ENCODE measurements around the gene CAMTA1.

CAMTA1 gene

GRCh38 chr1:7250176-7250575, 464.9 kb downstream of the CAMTA1 start:
- no peak overlapping the region for H3K4me3 ChIP-seq (ENCODE audit: low read depth, low read length)
- no peak for DNase-seq (ENCODE audit: low read depth)
- TF ChIP-seq, protein P1, sequence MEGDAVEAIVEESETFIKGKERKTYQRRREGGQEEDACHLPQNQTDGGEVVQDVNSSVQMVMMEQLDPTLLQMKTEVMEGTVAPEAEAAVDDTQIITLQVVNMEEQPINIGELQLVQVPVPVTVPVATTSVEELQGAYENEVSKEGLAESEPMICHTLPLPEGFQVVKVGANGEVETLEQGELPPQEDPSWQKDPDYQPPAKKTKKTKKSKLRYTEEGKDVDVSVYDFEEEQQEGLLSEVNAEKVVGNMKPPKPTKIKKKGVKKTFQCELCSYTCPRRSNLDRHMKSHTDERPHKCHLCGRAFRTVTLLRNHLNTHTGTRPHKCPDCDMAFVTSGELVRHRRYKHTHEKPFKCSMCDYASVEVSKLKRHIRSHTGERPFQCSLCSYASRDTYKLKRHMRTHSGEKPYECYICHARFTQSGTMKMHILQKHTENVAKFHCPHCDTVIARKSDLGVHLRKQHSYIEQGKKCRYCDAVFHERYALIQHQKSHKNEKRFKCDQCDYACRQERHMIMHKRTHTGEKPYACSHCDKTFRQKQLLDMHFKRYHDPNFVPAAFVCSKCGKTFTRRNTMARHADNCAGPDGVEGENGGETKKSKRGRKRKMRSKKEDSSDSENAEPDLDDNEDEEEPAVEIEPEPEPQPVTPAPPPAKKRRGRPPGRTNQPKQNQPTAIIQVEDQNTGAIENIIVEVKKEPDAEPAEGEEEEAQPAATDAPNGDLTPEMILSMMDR (IDR thresholded peaks at IDR 0.05; ENCODE audit: insufficient read depth, low read depth, low read length, missing control alignments) = no peak

- no peak for DNase-seq (ENCODE audit: low read depth)
- TF ChIP-seq, protein P1 (IDR thresholded peaks at IDR 0.05; ENCODE audit: insufficient read depth, low read depth, low read length, missing control alignments) = no peak
- no peak overlapping the region for H3K4me3 ChIP-seq (ENCODE audit: low read depth, low read length)
Measured at GRCh38 chr1:7250597-7251453, 465.6 kb downstream of the CAMTA1 start.

DNA sequence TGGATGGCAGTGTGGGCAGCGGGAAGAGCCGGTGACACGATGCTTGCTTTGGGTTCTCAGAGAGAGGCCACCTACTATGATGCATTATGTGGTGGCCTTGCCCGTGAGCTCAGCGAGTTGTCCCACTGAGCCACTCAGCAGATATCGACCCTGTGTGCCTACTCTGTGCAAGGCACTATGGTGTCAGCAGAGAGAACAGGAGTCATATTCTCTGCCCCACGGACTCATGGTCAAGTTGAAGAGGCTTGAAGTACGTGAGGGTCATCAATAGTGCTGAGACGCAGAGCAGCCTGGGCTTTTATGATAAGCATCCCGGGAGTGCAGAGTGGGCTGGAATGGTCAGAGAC, 466.2 kb downstream of the CAMTA1 start:
- no peak overlapping the region for H3K4me3 ChIP-seq (ENCODE audit: low read depth, low read length)
- TF ChIP-seq, protein P1 (IDR thresholded peaks at IDR 0.05; ENCODE audit: insufficient read depth, low read depth, low read length, missing control alignments) = no peak
- DNase-seq (ENCODE audit: low read depth) = no peak

DNA sequence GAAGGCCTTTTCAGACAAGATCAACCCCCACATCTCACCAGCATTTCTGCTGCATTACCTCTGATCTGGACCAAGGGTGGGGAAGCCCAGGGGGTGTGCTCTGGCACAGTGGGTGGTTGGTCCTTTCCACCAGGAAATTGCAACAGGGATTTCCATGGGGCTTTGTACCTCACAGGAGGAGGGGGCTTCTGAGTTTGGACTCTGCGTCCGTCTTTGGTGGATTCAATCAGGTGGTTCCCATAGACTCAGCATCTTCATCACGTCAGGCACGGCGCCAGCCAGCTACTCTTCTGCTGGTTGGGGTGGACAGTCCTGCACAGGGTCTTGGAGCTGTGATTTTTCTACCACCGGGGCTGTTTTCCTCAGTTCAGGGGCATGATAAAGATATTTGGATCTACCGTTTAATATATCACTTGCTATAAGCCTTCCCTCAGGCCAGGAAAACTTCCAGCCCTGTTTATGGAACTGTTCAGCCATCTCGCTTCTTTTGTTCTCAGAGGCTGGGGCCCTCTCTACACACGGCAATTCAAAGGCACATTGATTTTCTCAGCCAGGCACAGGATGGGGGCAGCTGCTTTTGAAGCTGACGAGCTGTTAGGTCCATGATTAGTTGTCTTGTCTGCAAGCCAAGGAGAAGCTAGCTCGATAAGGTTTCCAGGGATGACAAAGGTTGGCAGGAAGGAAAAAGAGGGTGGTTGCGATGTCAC, 467.3 kb downstream of the CAMTA1 start:
- TF ChIP-seq, protein P1 (IDR thresholded peaks at IDR 0.05; ENCODE audit: insufficient read depth, low read depth, low read length, missing control alignments) = no peak
- no peak for DNase-seq (ENCODE audit: low read depth)
- no peak overlapping the region for H3K4me3 ChIP-seq (ENCODE audit: low read depth, low read length)

- no peak overlapping the region for H3K4me3 ChIP-seq (ENCODE audit: low read depth, low read length)
- TF ChIP-seq, protein P1 (IDR thresholded peaks at IDR 0.05; ENCODE audit: insufficient read depth, low read depth, low read length, missing control alignments) = no peak
- DNase-seq (ENCODE audit: low read depth) = no peak
Measured at GRCh38 chr1:7253118-7253480, 467.8 kb downstream of the CAMTA1 start.

GRCh38 chr1:7253988-7254587, 468.8 kb downstream of the CAMTA1 start:
- DNase-seq (ENCODE audit: low read depth) = no peak
- H3K4me3 ChIP-seq (ENCODE audit: low read depth, low read length) = no peak overlapping the region
- TF ChIP-seq, protein P1 (IDR thresholded peaks at IDR 0.05; ENCODE audit: insufficient read depth, low read depth, low read length, missing control alignments) = no peak

All from GM12865 (cell line).